DOHH2 (cell line): Measurements from ENCODE around the gene PPRC1.

ENCODE experiments used
- H3F3A ChIP-seq: fragments of 200-600 bp; sonication (generic), shearing (Covaris generic); 2 replicates; pipeline ENCODE4 v1.6.0; 2016; ENCODE audit warnings: antibody characterized with exemption, mild to moderate bottlenecking; ENCODE audit not compliant: control insufficient read depth, insufficient read depth
- H3K27ac ChIP-seq: fragments of 200-600 bp; sonication (generic); 2 replicates; pipeline ENCODE4 v1.5.1; 2014; ENCODE audit warnings: low read depth, mild to moderate bottlenecking, low read length, moderate library complexity
- H3K27me3 ChIP-seq: fragments of 200-600 bp; sonication (generic); 2 replicates; pipeline ENCODE4 v1.6.1; 2014; ENCODE audit warnings: mild to moderate bottlenecking, low read length, mixed read lengths; ENCODE audit not compliant: control insufficient read depth
- H3K36me3 ChIP-seq: fragments of 200-600 bp; sonication (generic); 2 replicates; pipeline ENCODE4 v1.6.1; 2014; ENCODE audit warnings: mild to moderate bottlenecking, low read length, moderate library complexity, mixed read lengths; ENCODE audit not compliant: control insufficient read depth
- H3K4me1 ChIP-seq: fragments of 200-600 bp; sonication (generic); 2 replicates; pipeline ENCODE4 v1.6.1; 2014; ENCODE audit warnings: mild to moderate bottlenecking, low read length, mixed read lengths; ENCODE audit not compliant: control insufficient read depth
- H3K4me2 ChIP-seq: fragments of 200-600 bp; sonication (generic); 2 replicates; pipeline ENCODE4 v1.6.0; 2014; ENCODE audit warnings: mild to moderate bottlenecking, low read length, moderate library complexity
- H3K4me3 ChIP-seq: fragments of 200-600 bp; sonication (generic); 2 replicates; pipeline ENCODE4 v1.5.1; 2014; ENCODE audit warnings: mild to moderate bottlenecking, low read length, mixed read lengths
- H3K79me2 ChIP-seq: fragments of 200-600 bp; sonication (generic); 2 replicates; pipeline ENCODE4 v1.6.1; 2014; ENCODE audit warnings: mild to moderate bottlenecking, low read length, mixed read lengths; ENCODE audit not compliant: control insufficient read depth
- H3K9me2 ChIP-seq: fragments of 200-600 bp; sonication (generic); replicated peaks from 2 replicates; pipeline ENCODE4 v1.6.1; 2014; ENCODE audit warnings: mild to moderate bottlenecking, low read length, mixed read lengths; ENCODE audit not compliant: control insufficient read depth
- H3K9me3 ChIP-seq: fragments of 200-600 bp; sonication (generic); 2 replicates; pipeline ENCODE4 v1.6.1; 2014; ENCODE audit warnings: antibody characterized with exemption, low read length, mixed read lengths; ENCODE audit not compliant: control insufficient read depth, insufficient read depth
- H4K20me1 ChIP-seq: fragments of 200-600 bp; sonication (generic); 2 replicates; pipeline ENCODE4 v1.6.0; 2014; ENCODE audit warnings: low read depth, mild to moderate bottlenecking, antibody characterized with exemption, low read length, moderate library complexity; ENCODE audit not compliant: control insufficient read depth, insufficient read depth
- EZH2phosphoT487 ChIP-seq: fragments of 200-600 bp; sonication (generic); IDR thresholded peaks from 2 replicates; pipeline ENCODE4 v1.6.1; 2017; ENCODE audit warnings: borderline replicate concordance, mild to moderate bottlenecking, antibody characterized with exemption, low read length, moderate library complexity, mixed read lengths
- TF ChIP-seq, protein P1 (sequence below): fragments of 200-600 bp; sonication (generic); IDR thresholded peaks from one replicate; pipeline ENCODE4 v1.5.1; 2014; ENCODE audit warnings: antibody characterized with exemption, mild to moderate bottlenecking, low read depth, low read length; ENCODE audit not compliant: poor library complexity, severe bottlenecking

PPRC1 gene

DNA sequence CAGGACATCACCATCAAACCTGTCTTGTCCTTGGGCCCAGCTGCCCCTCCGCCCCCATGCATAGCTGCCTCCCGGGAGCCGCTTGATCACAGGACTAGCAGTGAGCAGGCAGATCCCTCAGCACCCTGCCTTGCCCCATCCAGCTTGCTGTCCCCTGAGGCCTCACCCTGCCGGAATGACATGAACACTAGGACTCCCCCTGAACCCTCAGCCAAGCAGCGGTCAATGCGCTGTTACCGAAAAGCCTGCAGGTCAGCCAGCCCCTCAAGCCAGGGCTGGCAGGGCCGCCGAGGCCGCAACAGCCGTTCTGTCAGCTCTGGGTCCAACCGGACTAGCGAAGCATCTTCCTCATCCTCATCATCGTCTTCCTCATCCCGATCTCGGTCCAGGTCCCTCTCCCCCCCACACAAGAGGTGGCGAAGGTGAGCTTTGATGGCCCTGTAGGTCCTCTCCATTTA, 14.2 kb downstream of the PPRC1 start:
- Histone ChIP-seq H3F3A (peaks cover 29% of the 10 kb centered on the region), H3K79me2 (peaks cover 27% of the 10 kb centered on the region), H3K27me3 (no peaks in the 10 kb centered on the region), H4K20me1 (no peaks in the 10 kb centered on the region), H3K9me2 (no peaks in the 10 kb centered on the region), H3K9me3 (no peaks in the 10 kb centered on the region), H3K27ac (no peak overlapping the region), H3K36me3 (peaks cover 90% of the 10 kb centered on the region), H3K4me3 (no peak overlapping the region), H3K4me2 (no peak overlapping the region), H3K4me1 (peaks cover 30% of the 10 kb centered on the region)
- TF ChIP-seq EZH2phosphoT487 = no peak
- TF ChIP-seq, protein P1, sequence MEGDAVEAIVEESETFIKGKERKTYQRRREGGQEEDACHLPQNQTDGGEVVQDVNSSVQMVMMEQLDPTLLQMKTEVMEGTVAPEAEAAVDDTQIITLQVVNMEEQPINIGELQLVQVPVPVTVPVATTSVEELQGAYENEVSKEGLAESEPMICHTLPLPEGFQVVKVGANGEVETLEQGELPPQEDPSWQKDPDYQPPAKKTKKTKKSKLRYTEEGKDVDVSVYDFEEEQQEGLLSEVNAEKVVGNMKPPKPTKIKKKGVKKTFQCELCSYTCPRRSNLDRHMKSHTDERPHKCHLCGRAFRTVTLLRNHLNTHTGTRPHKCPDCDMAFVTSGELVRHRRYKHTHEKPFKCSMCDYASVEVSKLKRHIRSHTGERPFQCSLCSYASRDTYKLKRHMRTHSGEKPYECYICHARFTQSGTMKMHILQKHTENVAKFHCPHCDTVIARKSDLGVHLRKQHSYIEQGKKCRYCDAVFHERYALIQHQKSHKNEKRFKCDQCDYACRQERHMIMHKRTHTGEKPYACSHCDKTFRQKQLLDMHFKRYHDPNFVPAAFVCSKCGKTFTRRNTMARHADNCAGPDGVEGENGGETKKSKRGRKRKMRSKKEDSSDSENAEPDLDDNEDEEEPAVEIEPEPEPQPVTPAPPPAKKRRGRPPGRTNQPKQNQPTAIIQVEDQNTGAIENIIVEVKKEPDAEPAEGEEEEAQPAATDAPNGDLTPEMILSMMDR = no peak

- Histone ChIP-seq H3K9me3 (no peaks in the 10 kb centered on the region), H3K27ac (no peak overlapping the region), H3K79me2 (peaks cover 31% of the 10 kb centered on the region), H3K27me3 (no peaks in the 10 kb centered on the region), H4K20me1 (no peaks in the 10 kb centered on the region), H3F3A (peaks cover 29% of the 10 kb centered on the region), H3K4me2 (no peak overlapping the region), H3K4me1 (peaks cover 30% of the 10 kb centered on the region), H3K4me3 (no peak overlapping the region), H3K36me3 (peaks cover 92% of the 10 kb centered on the region), H3K9me2 (no peaks in the 10 kb centered on the region)
- TF ChIP-seq, protein P1 = no peak
- TF ChIP-seq EZH2phosphoT487 = no peak
Observed at GRCh38 chr10:102147561-102147960, 14.7 kb downstream of the PPRC1 start.

GRCh38 chr10:102148275-102148674, 15.4 kb downstream of the PPRC1 start:
- Histone ChIP-seq H3K4me1 (peaks cover 31% of the 10 kb centered on the region), H3K4me2 (no peak overlapping the region), H3K27me3 (no peaks in the 10 kb centered on the region), H3K4me3 (no peak overlapping the region), H3F3A (peaks cover 29% of the 10 kb centered on the region), H3K9me3 (no peaks in the 10 kb centered on the region), H3K9me2 (no peaks in the 10 kb centered on the region), H4K20me1 (no peaks in the 10 kb centered on the region), H3K27ac (no peak overlapping the region), H3K79me2 (peaks cover 33% of the 10 kb centered on the region), H3K36me3 (peaks cover 92% of the 10 kb centered on the region)
- no peak for TF ChIP-seq EZH2phosphoT487
- TF ChIP-seq, protein P1 = no peak
